HG02885 (cell line): ENCODE results near the gene CRB3.
"Not testable (repeated sequence)": the region's sequence is repeated elsewhere in the genome, so short reads cannot be mapped to it uniquely, and the experiment has no call there.

Experiments used
- ATAC-seq: cut with Tn5 transposase; IDR thresholded peaks from one replicate; pipeline ENCODE4 v1.9.1; 2021; ENCODE audit warnings: mild to moderate bottlenecking; ENCODE audit not compliant: unreplicated experiment, poor library complexity

CRB3 gene, protein sequence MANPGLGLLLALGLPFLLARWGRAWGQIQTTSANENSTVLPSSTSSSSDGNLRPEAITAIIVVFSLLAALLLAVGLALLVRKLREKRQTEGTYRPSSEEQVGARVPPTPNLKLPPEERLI

DNA sequence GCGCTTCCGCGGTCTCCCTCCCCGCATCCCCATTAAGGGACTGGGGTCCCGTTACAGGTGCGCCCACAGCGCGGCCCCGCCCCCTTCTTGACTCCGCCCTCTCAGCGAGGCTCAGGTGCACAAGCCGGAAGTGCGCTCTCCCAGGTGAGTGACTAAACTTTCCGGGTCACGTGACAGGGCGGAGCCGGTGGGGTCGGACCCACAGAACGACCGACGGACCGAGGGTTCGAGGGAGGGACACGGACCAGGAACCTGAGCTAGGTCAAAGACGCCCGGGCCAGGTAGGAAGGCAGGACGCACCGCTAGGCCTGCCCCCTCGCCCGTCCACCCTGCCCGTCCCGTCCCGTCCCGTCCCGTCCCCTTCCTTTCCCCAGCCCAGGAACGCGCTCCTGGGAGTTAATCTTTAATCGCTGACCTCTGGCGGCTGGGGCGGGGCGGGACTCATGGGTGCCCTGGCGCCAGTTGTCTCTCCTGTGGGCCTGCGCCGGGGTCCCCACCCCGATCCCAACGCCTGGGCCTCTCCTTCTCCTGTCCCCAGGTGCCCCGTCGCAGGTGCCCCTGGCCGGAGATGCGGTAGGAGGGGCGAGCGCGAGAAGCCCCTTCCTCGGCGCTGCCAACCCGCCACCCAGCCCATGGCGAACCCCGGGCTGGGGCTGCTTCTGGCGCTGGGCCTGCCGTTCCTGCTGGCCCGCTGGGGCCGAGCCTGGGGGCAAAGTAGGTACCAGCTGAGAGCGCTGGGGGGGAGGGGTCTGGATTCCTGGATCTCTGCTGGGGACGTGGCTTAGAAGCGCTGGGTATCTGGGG is at the start of gene CRB3:
TSS of gene CRB3 (plus strand) at position 202 of the 804 bp plus-strand sequence. CDS start at position 633, 431 bp downstream.
- no peak for ATAC-seq

DNA sequence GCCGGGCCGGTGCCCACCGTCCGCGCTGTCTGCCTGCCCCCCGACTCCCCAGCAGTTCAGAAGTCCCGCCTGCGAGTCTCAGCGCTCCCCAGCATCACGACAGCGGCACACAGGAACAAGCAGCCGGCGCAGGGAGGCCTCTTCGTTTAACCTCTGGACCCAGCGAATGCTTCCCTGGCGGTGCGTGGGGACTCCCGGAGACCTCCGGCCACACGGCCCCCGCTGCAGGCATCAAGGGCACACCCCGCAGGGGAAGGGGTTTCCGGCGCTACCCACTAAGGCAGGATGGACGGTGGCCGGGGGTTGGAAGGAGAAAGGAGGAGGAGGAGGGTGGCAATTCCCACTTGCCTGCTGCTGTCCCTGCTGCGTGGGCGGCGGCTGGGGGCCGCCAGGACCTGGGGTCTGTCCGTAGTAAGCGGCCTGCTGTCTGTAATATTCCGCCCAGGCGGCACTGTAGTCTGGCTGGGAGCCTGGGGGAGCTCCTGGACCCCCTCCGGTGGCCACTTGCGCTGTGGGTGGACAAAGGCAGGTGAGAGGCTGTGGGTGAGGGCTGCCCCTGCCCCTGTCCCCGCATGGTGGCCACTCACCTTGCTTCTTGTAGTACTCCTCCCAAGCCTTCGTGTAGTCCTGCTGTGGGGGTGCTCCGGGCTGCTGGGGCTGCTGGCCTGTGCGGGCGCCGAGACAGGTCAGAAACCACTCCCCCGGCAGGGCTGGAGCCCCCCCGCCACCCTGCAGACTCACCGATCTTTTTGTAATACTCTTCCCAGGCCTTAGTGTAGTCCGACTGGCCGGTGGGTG is 49.1 kb upstream of the CRB3 start:
- ATAC-seq, result no peak

DNA sequence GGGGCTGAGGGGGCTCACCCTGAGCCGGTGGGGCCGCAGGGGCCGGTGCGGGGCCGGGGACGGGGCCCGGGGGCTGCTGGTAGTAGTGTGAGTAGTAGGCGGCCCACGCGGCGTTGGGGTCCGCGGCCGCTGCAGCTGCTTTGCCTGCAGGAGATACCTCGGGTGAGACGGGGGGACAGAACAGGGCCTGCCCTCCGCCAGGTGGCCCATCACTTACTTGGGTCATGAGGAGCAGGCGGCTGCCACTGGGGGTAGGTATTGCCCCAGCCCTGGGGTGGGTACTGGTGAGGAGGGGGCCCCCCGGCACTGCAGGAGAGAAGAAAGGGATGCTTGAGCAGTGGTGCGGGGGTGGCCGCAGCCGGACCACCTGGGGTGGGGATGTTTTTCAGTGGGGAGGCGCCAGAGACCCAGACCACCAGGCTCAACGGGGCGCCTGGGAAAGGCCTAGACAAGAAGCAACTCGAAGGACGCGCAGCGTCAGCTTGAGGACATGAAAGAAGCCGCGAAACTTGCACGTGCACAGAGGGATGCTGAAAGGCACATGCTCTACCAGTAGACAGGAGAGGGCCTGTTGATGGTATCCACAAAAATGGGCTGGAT is 48.4 kb upstream of the CRB3 start:
- ATAC-seq, result no peak

DNA sequence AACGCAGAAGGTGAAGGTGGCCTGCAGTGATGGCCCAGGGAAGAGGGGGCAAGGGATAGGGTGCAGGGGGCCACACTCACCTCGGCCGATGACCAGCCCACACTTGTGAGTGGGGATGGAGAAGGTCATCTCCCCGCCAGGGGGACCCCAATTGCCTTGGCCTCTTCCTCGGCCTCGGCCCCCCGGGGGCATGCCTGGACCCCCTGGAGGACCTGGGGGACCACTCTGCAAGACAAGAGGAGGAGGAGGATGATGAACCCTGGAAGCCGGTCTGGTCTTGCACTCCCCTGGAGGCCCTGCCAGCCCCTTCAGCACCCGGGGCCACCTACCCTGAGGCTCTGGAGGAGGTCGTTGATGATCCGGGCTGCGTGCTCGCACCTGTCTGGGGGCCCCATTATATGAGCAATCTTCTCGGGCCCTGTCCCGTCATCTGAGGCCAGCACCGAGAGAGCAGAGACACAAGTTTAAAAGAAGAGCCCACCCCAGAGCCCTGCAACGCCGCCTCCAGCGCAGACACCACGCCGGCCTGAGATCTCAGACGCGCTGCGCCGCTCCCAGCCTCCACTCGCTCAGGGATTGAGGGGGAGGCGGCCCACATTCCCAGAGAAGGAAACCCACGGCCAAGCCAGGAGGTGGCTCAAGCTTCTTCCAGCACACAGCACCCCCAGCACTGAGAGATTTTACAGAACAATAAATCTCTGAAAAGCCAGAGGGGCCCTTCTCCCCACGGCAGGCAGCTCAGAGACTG is 47.2 kb upstream of the CRB3 start:
- no peak for ATAC-seq

DNA sequence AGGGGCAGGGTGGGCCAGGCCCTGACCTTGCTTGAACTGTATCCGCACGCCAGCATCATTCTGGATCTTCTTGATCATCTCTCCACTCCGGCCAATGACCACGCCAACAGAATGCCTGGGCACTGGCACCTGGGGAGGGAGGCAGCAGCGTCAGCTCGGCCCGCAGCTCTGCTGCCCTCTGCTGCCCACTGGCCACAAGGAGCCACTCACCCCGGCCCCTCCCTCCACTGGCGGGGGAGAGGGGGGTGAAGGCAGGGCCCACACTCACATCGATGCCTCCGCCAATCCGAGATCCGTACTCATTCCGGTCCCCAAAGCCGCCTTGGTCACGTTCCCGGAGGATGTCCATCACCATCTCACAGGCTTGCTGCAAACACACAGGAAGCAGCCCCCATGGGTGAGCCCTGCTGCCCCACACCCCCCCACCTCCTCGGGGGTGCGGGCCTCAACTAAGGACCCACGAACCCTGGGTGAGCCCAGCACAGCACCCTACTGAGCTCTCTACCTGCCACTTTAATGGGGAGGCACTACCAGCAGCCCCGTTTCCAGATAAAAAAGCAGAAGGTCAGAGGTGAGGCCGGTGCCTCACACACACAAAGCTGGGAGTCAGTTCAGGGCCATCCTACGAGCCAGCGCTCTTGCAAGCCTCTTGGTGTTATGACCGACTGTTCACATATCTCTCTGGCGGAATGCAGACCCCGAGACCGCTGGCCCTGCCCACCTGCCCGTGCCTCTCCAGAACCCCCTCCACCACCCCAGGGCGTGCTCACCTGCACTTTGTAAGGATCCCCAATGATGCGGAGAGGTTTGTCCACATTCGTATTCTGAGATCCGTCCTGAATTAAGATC is 46.1 kb upstream of the CRB3 start:
- ATAC-seq, result no peak

DNA sequence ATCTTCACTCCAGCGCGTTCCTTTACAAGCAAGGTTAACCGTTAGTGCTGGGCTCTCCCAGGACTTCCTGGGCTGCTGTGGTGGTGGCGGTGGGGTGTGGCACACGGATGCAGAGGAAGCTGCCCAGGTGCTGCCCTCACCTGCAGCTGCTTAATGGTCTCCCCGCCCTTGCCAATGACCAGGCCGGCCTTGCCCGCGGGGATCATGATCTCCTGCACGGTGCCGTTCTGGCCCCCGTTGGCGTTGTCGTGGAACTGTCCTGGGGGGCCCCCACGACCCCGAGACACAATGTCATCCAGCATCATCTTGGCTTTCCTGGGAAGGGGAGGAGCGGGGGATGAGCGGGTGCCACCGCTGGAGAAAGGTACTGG is 45.5 kb upstream of the CRB3 start:
- ATAC-seq, result no peak

DNA sequence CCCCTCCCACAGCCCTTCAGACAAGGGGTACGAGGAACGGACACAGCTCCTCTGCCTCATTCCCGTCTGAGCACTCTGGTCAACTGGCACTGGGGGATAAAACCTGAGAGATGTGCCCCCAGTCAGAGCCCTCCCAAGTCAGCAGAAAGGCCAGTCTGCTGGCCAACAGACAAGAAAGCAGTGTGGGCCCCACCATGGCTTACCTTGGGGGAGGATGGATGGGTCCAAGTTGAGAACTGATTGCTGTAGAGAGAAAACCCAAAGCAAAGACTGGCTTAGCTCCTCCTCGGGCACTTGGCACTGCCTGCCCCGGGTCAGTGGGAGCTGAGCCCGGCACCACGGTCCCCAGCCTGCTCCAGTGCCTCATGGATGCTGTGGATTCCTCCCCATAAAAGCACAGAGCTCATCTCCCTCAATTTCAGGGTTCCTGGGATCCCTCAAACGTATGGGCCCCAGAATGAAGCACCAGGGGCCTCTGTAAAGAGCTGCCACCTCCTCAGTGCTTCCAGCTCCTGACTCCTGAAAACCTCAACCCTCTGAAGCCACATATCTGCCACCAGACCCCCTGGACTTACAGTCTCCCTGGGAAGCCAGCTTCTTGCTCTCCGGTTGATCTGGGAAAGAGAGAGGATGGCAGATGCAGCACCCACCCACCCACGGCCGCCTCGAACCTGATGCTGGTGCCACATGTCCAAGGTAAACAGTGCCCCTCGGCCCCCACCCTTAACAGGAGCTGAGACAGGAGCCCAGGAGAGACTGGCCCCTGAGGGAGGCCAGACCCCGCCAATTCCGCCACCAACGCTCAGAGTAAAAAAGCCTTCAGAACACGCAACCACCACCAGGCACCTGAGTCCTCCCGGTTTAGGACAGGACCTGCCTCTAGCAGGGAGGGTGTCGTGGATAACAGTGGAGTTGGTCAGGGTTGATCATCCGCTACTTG is 42.7 kb upstream of the CRB3 start:
- no peak for ATAC-seq

DNA sequence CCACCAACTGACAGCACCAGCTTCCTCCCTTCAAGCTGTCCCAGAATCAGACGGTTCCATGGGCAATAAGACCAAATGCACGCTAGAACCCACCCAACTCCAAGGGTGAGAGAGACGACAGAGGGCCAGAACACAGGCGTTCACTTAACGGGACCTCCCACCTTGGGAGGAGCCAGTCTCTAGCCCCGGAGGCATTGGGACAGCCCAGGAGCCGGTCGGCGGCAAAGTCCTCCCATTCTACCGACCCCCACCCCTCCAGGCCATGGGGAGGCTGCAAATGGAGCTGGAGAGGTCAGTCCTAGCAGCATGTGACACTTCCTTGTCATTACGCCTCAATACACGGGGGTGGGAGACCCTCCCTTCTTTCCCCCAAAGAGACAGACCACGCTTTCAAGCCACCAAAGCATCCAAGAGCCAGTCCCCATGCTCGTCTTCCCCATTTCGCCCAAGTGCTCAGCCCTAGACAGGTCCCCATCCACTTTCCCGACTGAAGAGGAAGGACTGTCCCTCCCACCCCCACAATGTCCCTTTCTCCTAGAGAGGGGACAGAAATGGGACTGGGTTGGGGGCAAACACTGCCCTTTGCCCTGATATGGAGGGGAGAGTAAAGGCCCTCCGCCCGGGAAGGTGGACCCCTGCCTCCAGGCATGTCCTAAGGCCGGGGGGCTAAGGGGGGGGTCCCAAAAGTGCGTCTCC is 40.4 kb upstream of the CRB3 start:
- ATAC-seq, result no peak

DNA sequence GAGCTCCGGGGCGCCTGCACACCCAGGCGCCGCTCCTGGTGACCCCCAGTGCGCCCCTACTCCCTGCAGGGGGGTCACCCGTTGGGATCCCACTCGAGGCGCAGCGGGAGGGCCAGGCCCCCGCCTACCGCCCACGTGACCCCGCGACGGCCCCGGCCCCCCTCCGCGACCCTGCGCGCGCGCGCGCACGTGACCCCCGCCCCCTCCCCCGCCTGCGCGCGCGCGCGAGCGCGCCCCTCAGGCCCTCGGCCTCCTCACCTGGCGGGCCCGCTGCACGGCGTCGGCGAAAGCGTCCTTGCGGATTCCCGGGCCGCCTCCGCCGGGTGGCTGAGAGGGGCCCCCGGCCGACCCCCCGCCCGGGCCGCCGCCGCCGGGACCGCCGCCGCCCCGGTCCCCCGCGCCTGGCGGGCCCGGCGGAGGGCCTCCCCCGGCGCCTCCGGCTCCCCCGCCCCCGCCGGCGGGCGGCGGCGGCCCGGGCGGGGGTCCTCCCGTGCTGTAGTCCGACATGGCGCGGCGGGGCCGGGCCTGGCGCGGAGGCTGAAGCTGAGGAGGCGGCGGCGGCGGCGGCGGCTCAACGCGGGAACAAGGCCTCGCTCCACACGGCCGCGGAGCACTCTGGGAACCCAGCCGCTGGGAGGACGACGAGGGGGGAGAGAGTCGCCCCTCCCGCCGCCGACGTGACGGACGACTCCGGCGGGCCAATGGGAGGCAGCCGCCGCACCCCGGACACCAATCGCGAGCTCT is 39.7 kb upstream of the CRB3 start, which contains the start of gene KHSRP:
TSS of gene KHSRP (minus strand) at position 617 of the 744 bp plus-strand sequence. CDS start at position 507, 110 bp downstream.
- no peak for ATAC-seq

DNA sequence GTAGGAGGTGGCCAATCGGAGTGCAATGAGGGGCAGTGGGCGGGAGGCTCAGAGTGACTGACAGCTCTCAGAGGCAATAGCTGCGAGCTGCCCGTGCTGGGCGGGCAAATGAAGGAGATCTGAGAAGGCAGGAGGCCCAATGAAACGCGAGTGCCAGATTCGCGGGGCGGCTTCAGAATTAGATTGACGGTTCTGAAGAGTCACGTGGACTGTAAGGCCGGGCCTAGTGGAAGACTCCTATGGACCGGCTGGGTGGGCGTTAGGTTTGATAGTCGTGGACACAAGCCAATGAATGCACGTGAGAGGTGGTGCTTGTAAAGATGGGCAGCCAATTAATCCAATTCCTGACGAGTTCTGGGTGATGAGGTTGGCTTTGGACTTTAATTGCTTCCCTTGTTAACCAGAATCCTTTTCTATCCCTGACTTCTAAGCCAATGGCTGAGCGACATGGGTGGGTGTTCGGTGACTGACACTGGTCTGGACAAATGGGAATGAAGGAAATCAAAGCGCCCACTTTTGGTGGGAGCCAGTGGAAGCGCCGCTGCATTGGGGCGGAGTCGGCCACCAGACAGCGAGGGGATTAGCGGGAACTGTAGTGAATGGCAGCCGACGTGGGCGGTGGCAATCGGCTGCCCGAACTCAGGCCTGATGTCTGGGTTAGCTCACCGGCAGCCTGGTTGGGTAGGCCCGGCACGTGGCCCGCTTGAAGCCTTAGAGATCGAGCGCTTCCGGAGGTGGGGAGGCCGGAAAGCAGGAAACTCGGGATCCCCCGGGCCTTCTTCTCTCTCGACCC is 38.9 kb upstream of the CRB3 start:
- peak; percentile 87 for ATAC-seq

DNA sequence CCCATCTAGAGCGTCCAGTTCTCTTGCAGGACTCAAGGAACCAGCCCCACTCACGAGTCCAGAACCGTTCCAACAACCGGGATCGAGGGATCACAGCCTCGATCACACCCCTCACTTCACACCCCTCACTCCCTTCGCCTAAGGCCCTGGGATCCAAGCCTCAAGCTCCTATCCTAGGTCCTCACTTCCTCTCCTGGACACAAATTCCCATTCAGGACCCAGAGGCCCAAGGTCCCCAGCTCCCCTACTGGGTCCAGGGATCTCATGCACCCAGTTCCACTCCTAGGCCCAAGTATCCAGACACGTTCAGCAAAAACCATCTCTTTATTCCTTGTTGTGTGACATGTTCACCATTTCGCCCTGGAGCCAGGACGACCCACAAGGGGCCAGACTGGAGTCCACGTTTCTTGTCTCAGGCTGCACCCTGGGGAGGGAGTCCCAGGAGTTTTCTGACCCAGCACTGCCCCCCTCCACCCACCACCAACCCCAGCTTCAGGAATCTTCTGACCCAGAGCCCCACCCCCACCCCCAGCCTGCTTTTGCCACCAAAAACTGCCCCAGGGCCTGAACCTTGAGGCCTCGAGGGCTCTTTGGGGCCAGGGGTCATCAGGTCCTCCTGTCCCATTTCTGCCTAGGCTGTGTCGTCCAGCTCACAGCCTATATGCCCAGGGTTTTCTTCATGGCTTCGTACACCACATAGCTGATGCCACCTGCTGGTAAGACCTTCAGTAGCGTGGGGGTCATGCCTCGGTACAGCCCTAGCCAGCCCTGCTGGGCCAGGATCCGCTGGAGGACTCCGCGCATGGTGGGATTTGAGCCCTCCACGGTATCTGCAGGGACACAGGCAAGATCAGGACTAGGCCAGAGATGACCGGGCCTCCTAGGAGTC is 38.1 kb upstream of the CRB3 start:
- no peak for ATAC-seq

DNA sequence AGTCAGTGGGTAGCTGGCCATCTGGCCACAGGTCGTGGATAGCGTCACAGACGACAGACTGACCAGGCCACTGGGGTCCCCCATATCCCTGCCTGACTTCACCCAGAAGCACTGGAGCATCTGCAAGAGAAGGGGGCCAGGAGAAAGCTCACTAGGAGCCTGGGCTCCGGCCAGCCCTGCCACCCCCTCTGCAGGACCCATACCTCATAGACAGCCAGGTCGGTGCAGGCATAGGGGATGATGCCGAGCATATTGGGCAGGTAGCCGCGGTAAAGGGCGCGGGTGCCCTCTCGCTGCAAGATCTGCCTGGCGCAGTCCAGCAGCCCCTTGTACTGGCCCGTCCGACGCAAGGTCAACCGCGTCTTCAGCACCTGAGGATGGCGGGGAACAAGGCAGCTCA is 36.9 kb upstream of the CRB3 start:
- no peak for ATAC-seq

DNA sequence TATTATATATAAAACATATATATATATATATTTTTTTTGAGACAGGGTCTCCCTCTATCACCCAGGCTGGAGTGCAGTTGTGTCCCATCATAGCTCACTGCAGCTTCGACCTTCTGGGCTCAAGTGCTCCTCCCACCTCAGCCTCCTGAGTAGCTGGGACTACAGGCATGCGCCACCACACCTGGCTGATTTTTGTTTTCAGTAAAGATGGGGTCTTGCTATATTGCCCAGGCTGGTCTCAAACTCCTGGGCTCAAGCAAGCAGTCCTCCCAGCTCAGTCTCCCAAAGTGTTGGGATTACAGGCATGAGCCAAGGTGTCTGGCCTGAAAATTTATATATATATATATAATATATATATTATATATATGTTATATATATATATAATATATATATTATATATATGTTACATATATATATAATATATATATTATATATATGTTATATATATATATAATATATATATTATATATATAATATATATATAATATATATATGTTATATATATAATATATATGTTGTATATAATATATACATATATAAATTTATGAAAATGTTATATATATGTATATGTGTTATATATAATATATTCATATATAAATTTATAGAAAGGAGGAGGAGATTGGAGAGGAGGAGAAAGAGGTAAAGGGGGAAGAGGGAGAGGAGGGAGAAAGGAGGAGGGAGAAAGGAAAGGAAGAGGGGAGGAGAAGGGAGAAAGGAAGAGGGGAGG is 35.2 kb upstream of the CRB3 start:
- not testable (repeated sequence) for ATAC-seq

DNA sequence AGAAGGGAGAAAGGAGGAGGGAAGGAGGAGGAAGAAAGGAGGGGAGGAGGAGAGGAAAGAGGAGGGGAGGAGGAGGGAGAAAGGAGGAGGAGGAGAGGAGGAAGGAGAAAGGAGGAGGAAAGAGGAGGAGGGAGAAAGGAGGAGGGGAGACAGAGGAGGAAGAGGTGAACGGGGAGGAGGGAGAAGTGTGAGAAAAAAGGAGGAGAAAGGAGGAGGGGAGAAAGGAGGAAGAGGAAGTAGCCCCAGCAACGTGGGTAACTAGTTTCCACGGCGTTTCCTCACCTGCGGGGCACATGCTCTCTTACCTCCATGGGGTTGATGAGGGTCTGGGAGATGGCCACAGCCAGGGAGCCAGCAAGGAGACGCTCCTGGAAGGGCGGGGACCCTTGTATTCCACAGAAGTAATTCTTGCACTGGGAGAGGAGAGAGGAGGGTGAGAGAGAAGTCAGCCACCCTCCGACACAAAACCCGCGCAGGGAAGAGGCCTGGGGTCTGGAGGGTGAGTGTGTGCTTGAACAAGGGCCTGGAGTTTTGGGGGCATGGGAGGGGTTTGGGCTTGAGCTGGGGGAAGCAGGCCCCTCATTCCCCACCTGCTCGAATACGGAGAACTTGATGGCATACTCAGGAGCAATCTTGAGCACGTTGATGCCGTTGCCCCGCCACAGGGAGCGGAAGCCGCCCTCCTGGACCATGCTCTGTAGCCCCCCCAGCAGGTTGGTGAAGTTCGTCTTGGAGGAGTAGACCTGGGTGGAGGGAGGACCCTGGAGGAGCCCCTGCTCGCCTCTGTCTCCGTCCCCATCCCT is 34.5 kb upstream of the CRB3 start:
- ATAC-seq, result no peak
